Ovary (tissue), 9 donors: ENCODE results near the gene UBE2Z. TPM values are rescaled to one million over a fixed set of nuclear protein-coding genes. Genes with fewer than 3 reads are reported as not detected.

Experiments
- DNase-seq, 5 donors: peaks; one replicate each; pipeline ENCODE4 v3.0.0-alpha.2; 2019 to 2020
- H3K27ac ChIP-seq, 2 donors: fragments of 200-600 bp; one replicate each; pipeline versions ENCODE4 v1.5.1 to v1.8.0; 2019 to 2022
- H3K27me3 ChIP-seq: fragments of 200-600 bp; one replicate; pipeline ENCODE4 v1.8.0; 2022
- H3K36me3 ChIP-seq: fragments of 200-600 bp; sonication (generic); one replicate; pipeline ENCODE4 v1.5.1; 2019
- H3K4me1 ChIP-seq: one replicate; pipeline ENCODE4 v1.8.1; 2013; ENCODE audit warnings: mild to moderate bottlenecking, moderate library complexity; ENCODE audit not compliant: insufficient read depth
- H3K4me3 ChIP-seq: fragments of 200-600 bp; sonication (generic); one replicate; pipeline ENCODE4 v1.5.1; 2017
- H3K9me3 ChIP-seq, 2 donors: fragments of 200-600 bp in 1 of 2; sonication (generic) in 1 of 2; one replicate each; pipeline versions ENCODE4 v1.5.1 to v1.8.1; 2013 to 2019; ENCODE audit warnings: mild to moderate bottlenecking in 1 of 2, moderate library complexity in 1 of 2
- EP300 ChIP-seq: sonication (generic); formaldehyde crosslinking; IDR thresholded peaks from one replicate; pipeline ENCODE4 v1.6.1; 2017; ENCODE audit warnings: antibody characterized with exemption
- POLR2A ChIP-seq: fragments of 450-650 bp; IDR thresholded peaks from one replicate; pipeline ENCODE4 v1.6.1; 2017; ENCODE audit warnings: antibody characterized with exemption, mild to moderate bottlenecking, moderate library complexity
- WGBS, 3 donors: extraction: QIAGEN DNeasy Blood & Tissue Kit in 1 of 3; methylation state at CpG; one replicate each; pipeline versions ENCODE4 v1.1.5 to v1.1.7; 2013 to 2017; 5-methylcytosine and 5-hydroxymethylcytosine counted together
- intact Hi-C, 4 donors: fragments of 100-400 bp; cut with DNase I; formaldehyde crosslinking; loops; one replicate each; pipeline versions ENCODE4 v1.11.0 to v1.15.1; 2022 to 2023
- polyA plus RNA-seq, 2 donors: library from polyadenylated mRNA; stranded (reverse); fragments of 200-250 nt in 1 of 2; fragments of 350-450 nt in 1 of 2; fragmentation: Illumina TruSeq in 1 of 2; extraction: RNeasy Lipid Tissue Mini Kit (QIAGEN cat#74804) in 1 of 2; gene quantifications; one replicate each; pipeline ENCODE4 v1.2.3, GENCODE V29; 2013 to 2014
- total RNA-seq, 7 donors: library from RNA; depleted of rRNA in 2 of 7; stranded (reverse); fragments of >200 nt in 2 of 7; fragmentation: NEBNext Ultra II Directional in 3 of 7; extraction: Animal tissue kit (Norgen Biotek cat#: 25700) in 3 of 7; gene quantifications; one replicate each; pipeline versions ENCODE4 v1.1.0 to v1.2.4, GENCODE V29; 2016 to 2023
- TF ChIP-seq, protein P1 (sequence below), 3 donors: fragments of 450-650 bp in 2 of 3; fragments of 200-600 bp in 1 of 3; IDR thresholded peaks; one replicate each; pipeline versions ENCODE4 v1.5.1 to v1.8.0; 2016 to 2022; ENCODE audit warnings: antibody characterized with exemption in 3 of 3, mild to moderate bottlenecking in 1 of 3
- donor health status: DM: no; HTN: no; CAD: no; lungs with moderate emphysema.
- donor health status: DM: no; HTN: no; CAD: no.
- donor health status: Bipolar disorder and iron deficiency.
- donor health status: DM: yes; HTN: yes; CAD: no.
- donor health status: DM: no; HTN: no; CAD: no.
- donor health status: DM: yes; HTN: yes; CAD: no.

The UBE2Z gene
- total and polyA plus RNA-seq, 9 donors, result 32.0 to 93.4 (median 58.2) TPM

DNA sequence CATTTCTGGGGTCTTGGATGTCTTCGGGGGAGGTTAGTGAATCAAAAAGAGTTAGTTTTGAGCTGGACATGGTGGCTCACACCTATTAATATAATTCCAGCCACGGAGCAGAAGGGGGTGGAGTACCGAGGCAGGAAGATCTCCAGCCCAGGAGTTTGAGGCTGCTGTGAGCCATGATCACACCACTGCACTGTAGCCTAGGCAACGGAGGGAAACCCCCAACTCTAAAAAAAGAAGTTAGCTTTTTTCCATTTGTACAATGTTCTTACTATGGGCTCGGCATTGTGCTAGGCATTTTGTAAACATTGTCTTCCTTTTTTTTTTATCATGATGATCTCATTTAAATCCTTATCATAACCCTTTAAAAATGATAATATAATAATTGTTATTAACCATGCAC lies 44.7 kb downstream of the UBE2Z start:
- TF ChIP-seq EP300 (no peak), POLR2A (no peak)
- TF ChIP-seq, protein P1, sequence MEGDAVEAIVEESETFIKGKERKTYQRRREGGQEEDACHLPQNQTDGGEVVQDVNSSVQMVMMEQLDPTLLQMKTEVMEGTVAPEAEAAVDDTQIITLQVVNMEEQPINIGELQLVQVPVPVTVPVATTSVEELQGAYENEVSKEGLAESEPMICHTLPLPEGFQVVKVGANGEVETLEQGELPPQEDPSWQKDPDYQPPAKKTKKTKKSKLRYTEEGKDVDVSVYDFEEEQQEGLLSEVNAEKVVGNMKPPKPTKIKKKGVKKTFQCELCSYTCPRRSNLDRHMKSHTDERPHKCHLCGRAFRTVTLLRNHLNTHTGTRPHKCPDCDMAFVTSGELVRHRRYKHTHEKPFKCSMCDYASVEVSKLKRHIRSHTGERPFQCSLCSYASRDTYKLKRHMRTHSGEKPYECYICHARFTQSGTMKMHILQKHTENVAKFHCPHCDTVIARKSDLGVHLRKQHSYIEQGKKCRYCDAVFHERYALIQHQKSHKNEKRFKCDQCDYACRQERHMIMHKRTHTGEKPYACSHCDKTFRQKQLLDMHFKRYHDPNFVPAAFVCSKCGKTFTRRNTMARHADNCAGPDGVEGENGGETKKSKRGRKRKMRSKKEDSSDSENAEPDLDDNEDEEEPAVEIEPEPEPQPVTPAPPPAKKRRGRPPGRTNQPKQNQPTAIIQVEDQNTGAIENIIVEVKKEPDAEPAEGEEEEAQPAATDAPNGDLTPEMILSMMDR (IDR thresholded peaks at IDR 0.05), result no peak
- Histone ChIP-seq H3K36me3 (no peaks in the 10 kb centered on the region), H3K27ac (no peak overlapping the region), H3K27me3 (no peaks in the 10 kb centered on the region), H3K9me3 (no peaks in the 10 kb centered on the region), H3K4me1 (no peaks in the 10 kb centered on the region), H3K4me3 (no peak overlapping the region)
- WGBS, 3 donors, result 32 to 38% (median 36%) methylated on average over 5 of the region's 5 CpGs
- intact Hi-C loops, result no loop called here
- DNase-seq, result no peak

DNA sequence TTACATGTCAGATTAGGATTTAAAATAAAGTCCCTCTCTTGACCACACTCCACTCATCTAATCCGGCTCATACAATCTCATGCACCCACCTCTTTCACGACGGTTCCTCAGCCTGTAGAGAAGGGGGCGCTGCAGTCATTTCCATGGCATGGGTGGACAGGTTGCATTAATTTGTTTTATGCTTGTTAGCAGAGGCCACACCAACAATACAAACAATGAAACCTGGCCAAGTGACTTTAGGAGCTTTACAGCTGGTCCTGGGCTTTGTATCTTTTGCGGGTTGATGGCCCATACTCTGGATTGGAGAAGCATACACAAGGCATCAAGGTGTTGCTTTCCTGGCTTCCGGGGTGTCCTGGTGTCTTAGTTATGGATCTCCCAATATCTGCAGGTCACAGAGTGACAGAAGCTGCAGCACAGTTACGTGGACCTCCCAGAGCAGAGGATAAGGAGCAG lies 46.1 kb downstream of the UBE2Z start:
- no peak for DNase-seq
- Histone ChIP-seq H3K36me3 (no peaks in the 10 kb centered on the region), H3K4me3 (no peak overlapping the region), H3K27ac (no peak overlapping the region), H3K4me1 (no peaks in the 10 kb centered on the region), H3K9me3 (no peaks in the 10 kb centered on the region), H3K27me3 (no peaks in the 10 kb centered on the region)
- TF ChIP-seq POLR2A (no peak), EP300 (no peak)
- TF ChIP-seq, protein P1 (IDR thresholded peaks at IDR 0.05), result no peak
- intact Hi-C loops, result no loop called here
- WGBS, 3 donors, result 28 to 31% (median 28%) methylated on average over 7 of the region's 7 CpGs

DNA sequence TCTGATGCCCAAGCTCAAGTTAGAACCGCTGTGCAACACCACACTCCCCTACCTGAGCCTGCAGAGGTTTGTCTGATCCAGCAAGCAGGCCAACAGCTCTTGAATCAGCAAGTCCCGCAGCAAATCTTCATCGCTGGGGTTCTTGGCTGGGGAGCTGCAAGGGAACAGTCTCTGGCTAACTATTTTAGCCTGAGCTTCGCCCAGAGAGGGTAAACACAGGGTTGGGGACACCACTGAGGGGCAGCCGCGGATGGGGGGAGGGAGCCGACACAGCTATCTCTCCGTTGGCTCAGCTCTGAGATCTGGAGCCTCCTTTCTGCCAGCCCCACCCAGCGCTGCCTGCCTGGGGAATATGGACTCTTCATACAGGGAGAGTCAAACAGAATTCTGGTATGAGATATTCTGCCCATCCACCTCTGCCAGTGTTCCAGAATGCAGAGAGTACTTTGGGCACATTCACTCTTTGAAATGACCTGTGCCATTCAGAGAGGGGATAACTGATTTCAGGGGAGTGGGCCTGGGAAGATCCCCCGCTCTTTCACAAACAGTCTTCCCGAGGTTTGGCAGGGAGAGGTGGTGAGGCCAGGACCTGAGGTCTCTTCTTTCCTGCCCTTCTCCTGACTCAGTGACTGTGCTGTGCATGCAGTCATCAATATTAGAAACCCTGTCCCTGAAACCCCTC lies 52.8 kb downstream of the UBE2Z start:
- TF ChIP-seq POLR2A, result no peak
- TF ChIP-seq, protein P1 (IDR thresholded peaks at IDR 0.05), result no peak
- no peak for TF ChIP-seq EP300
- DNase-seq, result no peak
- Histone ChIP-seq H3K4me1 (no peaks in the 10 kb centered on the region), H3K27ac (no peak overlapping the region), H3K36me3 (no peaks in the 10 kb centered on the region), H3K4me3 (no peak overlapping the region), H3K9me3 (no peaks in the 10 kb centered on the region), H3K27me3 (no peaks in the 10 kb centered on the region)
- WGBS, 3 donors, result 14 to 24% (median 21%) methylated on average over 11 of the region's 11 CpGs
- intact Hi-C loops, result no loop called here

- WGBS, 3 donors, result 14 to 17% (median 15%) methylated on average over 10 of the region's 10 CpGs
- TF ChIP-seq EP300 (no peak), POLR2A (no peak)
- TF ChIP-seq, protein P1 (IDR thresholded peaks at IDR 0.05), result no peak
- no peak for DNase-seq
- Histone ChIP-seq H3K36me3 (no peaks in the 10 kb centered on the region), H3K4me1 (no peaks in the 10 kb centered on the region), H3K27me3 (no peaks in the 10 kb centered on the region), H3K9me3 (no peaks in the 10 kb centered on the region), H3K4me3 (no peak overlapping the region), H3K27ac (no peak overlapping the region)
- intact Hi-C loops, result no loop called here
Observed at GRCh38 chr17:48961516-48962233, 53.5 kb downstream of the UBE2Z start.
